ENCODE data around the gene TMEM108. TPM values are rescaled to one million over a fixed set of nuclear protein-coding genes. Genes with fewer than 3 reads are reported as not detected.

The TMEM108 gene
- total and polyA plus RNA-seq, 5 donors from 2014 or later = 0.11 TPM; not detected in 4

GRCh38 chr3:133273346-133273745 lies 235.2 kb downstream of the TMEM108 start:
- no peaks in the 10 kb centered on the region for H3K9me3 ChIP-seq (ENCODE audit: control insufficient read depth in 2 of 2, low read length in 2 of 2)
- peaks cover 8% of the 10 kb centered on the region for H3K27me3 Mint-ChIP-seq
- no peak overlapping the region for H3K4me3 ChIP-seq (ENCODE audit: low read depth, low read length)
- H3K4me3 Mint-ChIP-seq = no peak overlapping the region
- H3K4me1 Mint-ChIP-seq = peaks cover 0 to 3% (median 0%) of the 10 kb centered on the region in 4 donors
- no peaks in the 10 kb centered on the region for H3K36me3 Mint-ChIP-seq
- ATAC-seq (ENCODE audit: low read depth in 2 of 2) (no peak), DNase-seq (no peak)
- H3K36me3 ChIP-seq (ENCODE audit: control insufficient read depth, insufficient read depth, low read length) = no peaks in the 10 kb centered on the region
- peaks cover 4% of the 10 kb centered on the region for H3K27me3 ChIP-seq (ENCODE audit: control insufficient read depth, insufficient read depth, low read length)
- H3K27ac Mint-ChIP-seq = no peak overlapping the region
- H3K4me1 ChIP-seq (ENCODE audit: control insufficient read depth, insufficient read depth, low read length, poor library complexity, severe bottlenecking) = no peaks in the 10 kb centered on the region
- H3K9me3 Mint-ChIP-seq = peaks cover 0 to 2% (median 0%) of the 10 kb centered on the region in 7 donors
- no peak overlapping the region for H3K27ac ChIP-seq (ENCODE audit: insufficient read depth, low read length, poor library complexity, severe bottlenecking)

- Histone ChIP-seq H3K27me3 (ENCODE audit: control insufficient read depth, insufficient read depth, low read length) (peaks cover 4% of the 10 kb centered on the region), H3K4me1 (ENCODE audit: control insufficient read depth, insufficient read depth, low read length, poor library complexity, severe bottlenecking) (no peaks in the 10 kb centered on the region), H3K9me3 (ENCODE audit: control insufficient read depth in 2 of 2, low read length in 2 of 2) (no peaks in the 10 kb centered on the region), H3K27ac (ENCODE audit: insufficient read depth, low read length, poor library complexity, severe bottlenecking) (no peak overlapping the region), H3K36me3 (ENCODE audit: control insufficient read depth, insufficient read depth, low read length) (no peaks in the 10 kb centered on the region), H3K4me3 (ENCODE audit: low read depth, low read length) (no peak overlapping the region)
- Mint-ChIP-seq H3K4me3 (no peak overlapping the region), H3K36me3 (no peaks in the 10 kb centered on the region), H3K27me3 (peaks cover 8% of the 10 kb centered on the region), H3K4me1 (peaks cover 0 to 3% (median 0%) of the 10 kb centered on the region in 4 donors), H3K9me3 (peaks cover 0 to 2% (median 0%) of the 10 kb centered on the region in 7 donors), H3K27ac (no peak overlapping the region)
- ATAC-seq (ENCODE audit: low read depth in 2 of 2) (no peak), DNase-seq (no peak)
Observed at GRCh38 chr3:133274477-133274876, 236.3 kb downstream of the TMEM108 start.

GRCh38 chr3:133276594-133276993 lies 238.4 kb downstream of the TMEM108 start:
- H3K4me3 Mint-ChIP-seq = no peak overlapping the region
- no peak overlapping the region for H3K27ac ChIP-seq (ENCODE audit: insufficient read depth, low read length, poor library complexity, severe bottlenecking)
- H3K9me3 Mint-ChIP-seq = no peaks in the 10 kb centered on the region
- H3K27me3 Mint-ChIP-seq = peaks cover 14% of the 10 kb centered on the region
- H3K4me1 ChIP-seq (ENCODE audit: control insufficient read depth, insufficient read depth, low read length, poor library complexity, severe bottlenecking) = no peaks in the 10 kb centered on the region
- no peak for ATAC-seq (ENCODE audit: low read depth in 2 of 2)
- DNase-seq = no peak
- H3K9me3 ChIP-seq (ENCODE audit: control insufficient read depth in 2 of 2, low read length in 2 of 2) = no peaks in the 10 kb centered on the region
- H3K36me3 ChIP-seq (ENCODE audit: control insufficient read depth, insufficient read depth, low read length) = no peaks in the 10 kb centered on the region
- no peaks in the 10 kb centered on the region for H3K36me3 Mint-ChIP-seq
- H3K27ac Mint-ChIP-seq = no peak overlapping the region
- no peak overlapping the region for H3K4me3 ChIP-seq (ENCODE audit: low read depth, low read length)
- peaks cover 4% of the 10 kb centered on the region for H3K27me3 ChIP-seq (ENCODE audit: control insufficient read depth, insufficient read depth, low read length)
- peaks cover 0 to 3% (median 0%) of the 10 kb centered on the region in 4 donors for H3K4me1 Mint-ChIP-seq

- Mint-ChIP-seq H3K9me3 (peaks cover 0 to 1% (median 0%) of the 10 kb centered on the region in 7 donors), H3K27ac (no peak overlapping the region), H3K27me3 (peaks cover 14% of the 10 kb centered on the region), H3K36me3 (no peaks in the 10 kb centered on the region), H3K4me1 (peaks cover 0 to 3% (median 0%) of the 10 kb centered on the region in 4 donors), H3K4me3 (no peak overlapping the region)
- Histone ChIP-seq H3K27me3 (ENCODE audit: control insufficient read depth, insufficient read depth, low read length) (peaks cover 4% of the 10 kb centered on the region), H3K27ac (ENCODE audit: insufficient read depth, low read length, poor library complexity, severe bottlenecking) (no peak overlapping the region), H3K4me1 (ENCODE audit: control insufficient read depth, insufficient read depth, low read length, poor library complexity, severe bottlenecking) (no peaks in the 10 kb centered on the region), H3K36me3 (ENCODE audit: control insufficient read depth, insufficient read depth, low read length) (no peaks in the 10 kb centered on the region), H3K4me3 (ENCODE audit: low read depth, low read length) (no peak overlapping the region), H3K9me3 (ENCODE audit: control insufficient read depth in 2 of 2, low read length in 2 of 2) (no peaks in the 10 kb centered on the region)
- DNase-seq = no peak
- ATAC-seq (ENCODE audit: low read depth in 2 of 2) = no peak
Observed at GRCh38 chr3:133277813-133278212, 239.6 kb downstream of the TMEM108 start.

- no peak overlapping the region for H3K4me3 Mint-ChIP-seq
- peaks cover 14% of the 10 kb centered on the region for H3K27me3 Mint-ChIP-seq
- Histone ChIP-seq H3K4me1 (ENCODE audit: control insufficient read depth, insufficient read depth, low read length, poor library complexity, severe bottlenecking) (no peaks in the 10 kb centered on the region), H3K27me3 (ENCODE audit: control insufficient read depth, insufficient read depth, low read length) (peaks cover 4% of the 10 kb centered on the region), H3K36me3 (ENCODE audit: control insufficient read depth, insufficient read depth, low read length) (no peaks in the 10 kb centered on the region), H3K9me3 (ENCODE audit: control insufficient read depth in 2 of 2, low read length in 2 of 2) (no peaks in the 10 kb centered on the region), H3K4me3 (ENCODE audit: low read depth, low read length) (no peak overlapping the region), H3K27ac (ENCODE audit: insufficient read depth, low read length, poor library complexity, severe bottlenecking) (no peak overlapping the region)
- H3K4me1 Mint-ChIP-seq = peaks cover 0 to 3% (median 0%) of the 10 kb centered on the region in 4 donors
- no peak for DNase-seq
- peaks cover 0 to 1% (median 0%) of the 10 kb centered on the region in 7 donors for H3K9me3 Mint-ChIP-seq
- H3K27ac Mint-ChIP-seq = no peak overlapping the region
- no peak for ATAC-seq (ENCODE audit: low read depth in 2 of 2)
- H3K36me3 Mint-ChIP-seq = no peaks in the 10 kb centered on the region
Observed at GRCh38 chr3:133278260-133279043, 240.3 kb downstream of the TMEM108 start.

GRCh38 chr3:133280586-133280985 lies 242.4 kb downstream of the TMEM108 start:
- Histone ChIP-seq H3K27ac (ENCODE audit: insufficient read depth, low read length, poor library complexity, severe bottlenecking) (no peak overlapping the region), H3K27me3 (ENCODE audit: control insufficient read depth, insufficient read depth, low read length) (peaks cover 10% of the 10 kb centered on the region), H3K36me3 (ENCODE audit: control insufficient read depth, insufficient read depth, low read length) (no peaks in the 10 kb centered on the region), H3K4me1 (ENCODE audit: control insufficient read depth, insufficient read depth, low read length, poor library complexity, severe bottlenecking) (no peaks in the 10 kb centered on the region), H3K9me3 (ENCODE audit: control insufficient read depth in 2 of 2, low read length in 2 of 2) (no peaks in the 10 kb centered on the region), H3K4me3 (ENCODE audit: low read depth, low read length) (no peak overlapping the region)
- Mint-ChIP-seq H3K9me3 (peaks cover 0 to 1% (median 0%) of the 10 kb centered on the region in 7 donors), H3K27ac (no peak overlapping the region), H3K4me1 (no peaks in the 10 kb centered on the region), H3K36me3 (no peaks in the 10 kb centered on the region), H3K4me3 (no peak overlapping the region), H3K27me3 (peaks cover 22% of the 10 kb centered on the region)
- DNase-seq (no peak), ATAC-seq (ENCODE audit: low read depth in 2 of 2) (no peak)

- H3K9me3 ChIP-seq (ENCODE audit: control insufficient read depth in 2 of 2, low read length in 2 of 2) = no peaks in the 10 kb centered on the region
- no peak for DNase-seq
- H3K4me1 Mint-ChIP-seq = no peaks in the 10 kb centered on the region
- ATAC-seq (ENCODE audit: low read depth in 2 of 2) = no peak
- no peak overlapping the region for H3K27ac Mint-ChIP-seq
- H3K4me3 Mint-ChIP-seq = no peak overlapping the region
- H3K4me3 ChIP-seq (ENCODE audit: low read depth, low read length) = no peak overlapping the region
- peaks cover 0 to 1% (median 0%) of the 10 kb centered on the region in 7 donors for H3K9me3 Mint-ChIP-seq
- no peaks in the 10 kb centered on the region for H3K36me3 Mint-ChIP-seq
- H3K4me1 ChIP-seq (ENCODE audit: control insufficient read depth, insufficient read depth, low read length, poor library complexity, severe bottlenecking) = no peaks in the 10 kb centered on the region
- H3K27me3 ChIP-seq (ENCODE audit: control insufficient read depth, insufficient read depth, low read length) = peaks cover 7% of the 10 kb centered on the region
- H3K27ac ChIP-seq (ENCODE audit: insufficient read depth, low read length, poor library complexity, severe bottlenecking) = no peak overlapping the region
- H3K36me3 ChIP-seq (ENCODE audit: control insufficient read depth, insufficient read depth, low read length) = no peaks in the 10 kb centered on the region
- peaks cover 31% of the 10 kb centered on the region for H3K27me3 Mint-ChIP-seq
Observed at GRCh38 chr3:133282236-133282635, 244.0 kb downstream of the TMEM108 start.

Measured in CD4-positive, CD25-positive, alpha-beta regulatory T cell (primary cell).